ENCODE results near the gene FAM234B. TPM values are rescaled to one million over a fixed set of nuclear protein-coding genes. Genes with fewer than 3 reads are reported as not detected.

Gene FAM234B
- total RNA-seq, 4 donors from 2014 or later, result 19.3 to 41.4 (median 25.6) TPM

GRCh38 chr12:13066014-13066413, 21.8 kb downstream of the FAM234B start:
- 73 to 83% methylated on average over 2 of the region's 2 CpGs for WGBS, 2 donors
- no peak for TF ChIP-seq POLR2A (IDR thresholded peaks at IDR 0.05)
- TF ChIP-seq CTCF (IDR thresholded peaks at IDR 0.05), result no peak
- intact Hi-C loops (cut with DNase I; ENCODE audit: low total_unique reads), result no loop called here
- DNase-seq (ENCODE audit: low spot score in 2 of 2), result no peak
- no peak overlapping the region for H3K4me3 ChIP-seq (ENCODE audit: low read depth, poor library complexity, severe bottlenecking)

GRCh38 chr12:13066459-13066858, 22.3 kb downstream of the FAM234B start:
- intact Hi-C loops (cut with DNase I; ENCODE audit: low total_unique reads), result no loop called here
- no peak for DNase-seq (ENCODE audit: low spot score in 2 of 2)
- no peak overlapping the region for H3K4me3 ChIP-seq (ENCODE audit: low read depth, poor library complexity, severe bottlenecking)
- whole genome bisulfite sequencing, 2 donors, result 86 to 90% methylated on average over 7 of the region's 7 CpGs
- TF ChIP-seq POLR2A (IDR thresholded peaks at IDR 0.05) (no peak), CTCF (IDR thresholded peaks at IDR 0.05) (no peak)

- WGBS, 2 donors, result 87 to 95% methylated on average over 1 of the region's 1 CpG
- TF ChIP-seq CTCF (IDR thresholded peaks at IDR 0.05) (no peak), POLR2A (IDR thresholded peaks at IDR 0.05) (no peak)
- intact Hi-C loops (cut with DNase I; ENCODE audit: low total_unique reads), result no loop called here
- no peak overlapping the region for H3K4me3 ChIP-seq (ENCODE audit: low read depth, poor library complexity, severe bottlenecking)
- no peak for DNase-seq (ENCODE audit: low spot score in 2 of 2)
Measured at GRCh38 chr12:13067322-13067721, 23.1 kb downstream of the FAM234B start.

DNA sequence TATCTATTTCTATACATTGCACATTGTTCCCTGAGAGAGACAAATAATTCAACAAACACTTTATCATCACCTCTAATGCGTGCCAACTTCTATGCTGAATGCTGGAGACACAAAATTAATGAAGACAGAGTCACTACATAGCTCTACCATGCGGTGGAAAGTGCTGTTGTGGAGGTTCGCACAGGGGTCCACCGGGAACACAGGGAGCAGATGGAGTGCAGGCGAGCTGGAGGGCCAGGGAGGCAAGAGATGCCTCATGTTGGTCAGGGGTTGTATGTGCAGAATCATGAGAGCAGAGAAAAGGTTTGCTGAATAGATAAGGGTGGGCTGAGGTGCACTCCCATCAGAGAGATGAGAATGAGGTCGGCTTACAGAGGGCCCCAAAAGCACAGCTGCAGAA, 25.2 kb downstream of the FAM234B start:
- TF ChIP-seq POLR2A (IDR thresholded peaks at IDR 0.05) (no peak), CTCF (IDR thresholded peaks at IDR 0.05) (no peak)
- H3K4me3 ChIP-seq (ENCODE audit: low read depth, poor library complexity, severe bottlenecking), result no peak overlapping the region
- 91% methylated on average over 6 of the region's 6 CpGs for WGBS, 2 donors
- intact Hi-C loops (cut with DNase I; ENCODE audit: low total_unique reads), result no loop called here
- DNase-seq (ENCODE audit: low spot score in 2 of 2), result no peak

GRCh38 chr12:13071305-13072280, 27.4 kb downstream of the FAM234B start:
- no peak for DNase-seq (ENCODE audit: low spot score in 2 of 2)
- intact Hi-C loops (cut with DNase I; ENCODE audit: low total_unique reads), result no loop called here
- WGBS, 2 donors, result 58 to 65% methylated on average over 10 of the region's 10 CpGs
- no peak overlapping the region for H3K4me3 ChIP-seq (ENCODE audit: low read depth, poor library complexity, severe bottlenecking)
- no peak for TF ChIP-seq CTCF (IDR thresholded peaks at IDR 0.05)
- TF ChIP-seq POLR2A (IDR thresholded peaks at IDR 0.05), result no peak
